Islet precursor cell (in vitro differentiated cells): ENCODE measurements around the gene PAFAH2.
"Not testable (repeated sequence)": the region's sequence is repeated elsewhere in the genome, so short reads cannot be mapped to it uniquely, and the experiment has no call there.

Source experiments
- DNase-seq: peaks from one replicate; pipeline ENCODE4 v3.0.0-alpha.2; 2018

Gene PAFAH2

GRCh38 chr1:26009796-26010447 lies 12.1 kb upstream of the PAFAH2 start:
- DNase-seq = peak; percentile 69

- DNase-seq = no peak
Observed at GRCh38 chr1:26006710-26007109, 8.8 kb upstream of the PAFAH2 start.

DNA sequence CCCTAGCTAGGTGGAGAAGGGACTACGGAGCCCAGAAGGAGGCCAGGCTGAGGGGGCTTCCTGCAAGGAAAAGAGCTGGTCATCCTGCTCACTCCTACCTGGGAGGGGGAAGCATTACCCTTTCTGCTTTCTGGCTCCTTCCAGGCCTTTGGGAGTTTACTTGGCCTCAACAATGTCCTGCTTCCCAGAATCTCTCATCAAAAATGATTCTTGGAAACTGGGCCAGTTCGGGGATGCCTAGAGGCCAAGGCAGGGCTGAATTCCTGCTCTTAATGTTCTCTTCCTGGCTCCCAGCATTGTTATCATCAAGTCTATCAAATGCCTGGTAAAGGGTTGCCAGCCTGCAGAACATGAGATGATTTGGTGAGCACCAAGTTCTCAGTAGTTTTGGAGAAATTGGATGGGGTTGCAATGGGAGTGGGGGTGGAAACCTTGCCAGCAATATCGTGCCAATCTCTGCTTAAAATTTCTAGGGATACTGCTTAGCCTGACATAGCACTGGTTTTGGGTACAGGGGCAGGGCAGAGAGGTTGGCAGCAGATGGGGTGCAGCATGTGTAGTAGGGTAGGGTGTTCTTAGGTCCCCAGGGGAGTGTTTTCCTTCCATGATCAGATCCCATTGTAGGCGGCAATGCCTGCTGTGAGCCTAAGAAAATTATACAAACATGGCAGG lies 7.7 kb upstream of the PAFAH2 start:
- DNase-seq = no peak

- DNase-seq = no peak
Observed at GRCh38 chr1:26003756-26004155, 5.9 kb upstream of the PAFAH2 start.

- DNase-seq = no peak
Observed at GRCh38 chr1:26003262-26003661, 5.4 kb upstream of the PAFAH2 start.

DNA sequence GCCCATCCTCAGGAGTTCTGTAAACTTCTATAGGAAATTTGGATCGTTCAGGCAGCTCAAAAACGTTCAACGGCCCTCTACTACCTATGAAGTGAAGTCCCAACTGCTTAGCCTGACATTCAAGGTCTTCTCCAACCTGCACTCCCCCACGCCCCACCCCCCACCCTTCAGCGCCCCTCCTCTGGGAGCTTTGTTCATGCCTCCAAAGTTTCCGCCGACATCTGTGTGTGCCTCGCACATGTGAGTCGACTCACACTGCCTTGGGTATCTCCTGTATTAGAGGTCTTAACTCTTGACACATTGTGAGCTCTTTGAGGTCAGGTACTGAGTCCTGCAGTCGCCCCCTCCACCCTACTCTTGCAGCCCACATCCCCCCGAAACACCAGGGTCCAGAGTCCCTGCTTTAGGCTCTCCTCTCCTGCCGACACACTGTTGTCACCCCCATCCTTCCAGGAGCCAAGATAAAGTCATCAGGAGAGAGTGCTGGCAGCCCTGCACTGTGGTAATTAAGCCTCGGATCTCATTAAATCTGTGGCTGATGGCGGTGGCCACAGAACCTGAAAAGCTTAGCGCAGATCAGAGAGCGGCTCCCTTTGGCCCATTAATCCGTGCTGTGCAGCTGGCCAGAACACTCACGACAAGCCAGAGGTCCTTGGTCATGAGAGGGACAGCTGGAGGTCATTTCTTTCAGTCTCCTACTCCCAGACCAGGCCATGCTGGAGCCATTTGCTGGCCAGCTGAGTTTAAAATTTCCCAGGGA lies 1.4 kb upstream of the PAFAH2 start:
- DNase-seq = no peak

- no peak for DNase-seq
Observed at GRCh38 chr1:25996966-25997827, 666 bp downstream of the PAFAH2 start.

DNA sequence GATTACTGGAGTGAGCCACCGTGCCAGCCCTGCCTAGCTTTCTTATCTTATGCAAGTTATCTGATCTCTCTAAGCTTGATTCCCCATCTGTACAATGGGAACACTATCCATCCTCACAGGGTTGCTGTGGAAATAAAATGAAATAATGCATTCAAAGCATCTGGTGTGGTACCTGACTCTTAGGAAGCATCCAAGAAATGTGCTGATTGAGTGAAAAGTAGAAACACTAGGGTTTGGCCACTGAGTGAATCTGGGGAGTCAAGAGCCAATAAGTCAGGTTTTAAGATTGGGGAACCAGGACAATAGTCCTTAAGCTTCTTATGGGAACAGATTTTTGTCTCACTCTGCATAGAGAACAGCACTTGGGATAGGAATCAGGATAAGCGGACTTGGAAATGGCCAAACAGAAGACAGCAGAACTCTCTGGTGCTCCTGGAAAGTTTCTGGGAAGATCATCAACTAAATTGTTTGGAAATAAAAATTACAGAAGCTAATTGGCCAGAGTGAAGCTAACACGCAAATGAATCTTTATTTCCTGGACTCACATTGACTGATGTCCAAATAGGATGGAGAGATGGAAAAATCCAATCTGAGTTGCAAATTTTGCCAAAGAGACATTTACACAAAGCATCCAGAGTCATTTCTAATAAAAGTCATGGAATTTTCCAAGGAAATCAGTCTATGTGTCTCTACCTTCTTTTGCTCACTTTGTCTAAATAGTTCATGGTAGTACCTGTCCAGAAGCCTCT lies 3.3 kb downstream of the PAFAH2 start:
- DNase-seq = no peak

- no peak for DNase-seq
Observed at GRCh38 chr1:25993197-25993951, 4.5 kb downstream of the PAFAH2 start.

DNA sequence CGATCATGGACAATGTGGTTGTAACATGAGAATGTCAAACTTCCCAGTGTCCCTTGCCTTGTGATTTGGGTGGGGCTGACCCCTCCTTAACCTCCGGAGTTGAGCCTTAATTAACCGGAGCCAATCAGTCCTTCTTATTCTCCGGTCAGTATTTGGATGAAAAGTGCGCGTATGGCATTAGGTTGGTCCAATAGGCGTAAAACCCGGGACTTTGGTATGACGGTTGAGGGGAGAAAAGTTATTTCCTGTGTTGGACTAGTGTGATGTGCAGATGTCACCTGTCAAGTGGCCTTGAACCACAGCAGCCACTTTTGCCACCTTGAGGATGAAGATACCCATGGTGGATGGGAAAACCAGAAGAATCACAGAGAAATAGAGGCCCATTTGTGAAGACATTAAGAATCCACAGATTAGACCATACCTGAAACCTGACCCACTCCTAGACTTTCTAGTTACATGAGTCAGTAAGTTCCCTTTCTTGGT lies 5.1 kb downstream of the PAFAH2 start:
- no peak for DNase-seq

DNA sequence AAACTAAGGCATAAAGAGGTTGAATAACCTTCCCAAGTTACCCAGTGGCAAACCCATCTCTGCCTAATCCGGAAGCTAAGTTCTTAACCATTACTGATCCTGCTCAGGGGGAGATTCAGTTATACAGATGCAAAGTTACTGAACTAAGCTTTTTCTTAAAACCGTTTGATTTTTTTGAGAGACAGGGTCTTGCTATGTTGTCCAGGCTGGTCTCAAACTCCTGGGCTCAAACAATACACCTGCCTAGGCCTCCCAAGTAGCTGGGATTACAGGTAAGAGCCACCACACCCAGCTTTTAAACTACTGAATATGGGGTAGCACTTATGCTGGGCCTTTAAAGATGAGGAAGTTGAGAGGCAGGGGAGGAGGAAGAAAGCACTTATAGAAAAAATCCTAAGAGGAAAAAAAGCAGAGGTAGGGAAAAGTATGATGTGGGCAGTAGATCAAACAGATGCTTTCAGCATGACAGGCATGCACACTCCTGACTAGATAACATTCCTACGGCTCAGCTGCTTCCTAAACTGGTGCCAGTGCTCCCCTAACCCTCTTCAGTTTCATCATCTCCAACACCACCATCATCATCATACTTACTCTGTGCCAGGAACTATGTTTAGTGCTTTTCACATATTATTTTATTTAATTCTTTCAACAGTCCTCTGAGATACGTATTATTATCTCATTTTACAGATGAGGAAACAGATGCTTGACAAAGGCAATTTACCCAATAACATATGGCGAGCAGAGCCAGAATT lies 5.8 kb downstream of the PAFAH2 start:
- DNase-seq = no peak

- DNase-seq = no peak
Observed at GRCh38 chr1:25990702-25991395, 7.0 kb downstream of the PAFAH2 start.

GRCh38 chr1:25990251-25990650 lies 7.6 kb downstream of the PAFAH2 start:
- no peak for DNase-seq

DNA sequence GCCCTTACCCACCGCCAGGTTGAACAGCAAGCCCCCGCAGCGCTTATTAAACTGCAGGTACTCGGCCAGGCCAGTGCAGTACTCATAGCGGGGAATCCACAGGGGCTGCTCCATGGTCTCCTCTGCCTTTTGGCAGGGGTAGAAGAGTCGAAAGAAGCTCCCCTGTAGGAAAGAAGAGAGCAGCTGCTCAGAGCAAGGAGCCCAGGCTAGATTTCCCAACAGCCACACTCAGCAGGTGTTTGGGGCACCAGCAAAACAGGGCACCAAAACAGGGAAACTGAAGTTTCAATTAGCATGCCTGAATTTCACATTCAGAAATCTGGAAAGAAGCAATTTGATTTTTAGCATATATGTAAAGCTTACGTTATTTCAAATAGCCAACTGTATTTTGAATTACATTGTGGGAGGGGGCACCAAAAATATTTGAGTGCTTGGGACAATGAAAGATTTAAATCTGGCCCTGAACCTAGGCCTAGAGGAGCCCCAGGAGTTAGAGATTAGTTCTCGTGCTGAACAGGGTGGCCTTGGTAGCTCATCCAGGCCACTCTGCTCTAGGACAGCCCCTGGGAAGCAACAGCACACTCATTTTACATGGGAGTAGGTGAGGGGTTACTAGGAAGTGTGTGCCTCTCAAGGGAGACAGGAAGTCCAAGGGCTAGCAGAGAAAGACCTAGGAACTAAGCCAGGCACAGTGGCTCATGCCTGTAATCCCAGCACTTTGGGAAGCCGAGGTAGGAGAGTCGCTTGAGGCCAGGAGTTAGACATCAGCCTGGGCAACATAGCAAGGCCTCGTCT lies 8.2 kb downstream of the PAFAH2 start:
- DNase-seq = no peak

DNA sequence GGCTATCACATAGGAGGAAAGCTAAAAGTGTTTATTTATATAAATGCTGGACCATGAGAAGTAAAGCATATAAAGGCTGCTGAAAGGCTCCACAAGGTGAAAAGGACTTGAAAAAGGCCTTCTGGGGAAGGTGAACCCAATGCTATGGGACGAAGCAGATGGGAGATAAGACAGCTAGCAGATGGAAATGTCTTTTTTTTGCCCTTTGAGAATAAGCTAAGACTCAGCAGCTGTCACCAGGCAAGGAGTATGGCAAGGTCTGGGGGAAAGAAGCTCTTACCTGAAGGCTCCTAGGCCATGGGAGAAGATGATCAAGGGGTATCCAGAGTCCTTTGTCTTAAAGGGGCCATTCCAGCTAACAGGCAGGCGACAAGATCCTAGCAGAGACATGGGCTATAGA lies 9.9 kb downstream of the PAFAH2 start:
- DNase-seq = no peak

DNA sequence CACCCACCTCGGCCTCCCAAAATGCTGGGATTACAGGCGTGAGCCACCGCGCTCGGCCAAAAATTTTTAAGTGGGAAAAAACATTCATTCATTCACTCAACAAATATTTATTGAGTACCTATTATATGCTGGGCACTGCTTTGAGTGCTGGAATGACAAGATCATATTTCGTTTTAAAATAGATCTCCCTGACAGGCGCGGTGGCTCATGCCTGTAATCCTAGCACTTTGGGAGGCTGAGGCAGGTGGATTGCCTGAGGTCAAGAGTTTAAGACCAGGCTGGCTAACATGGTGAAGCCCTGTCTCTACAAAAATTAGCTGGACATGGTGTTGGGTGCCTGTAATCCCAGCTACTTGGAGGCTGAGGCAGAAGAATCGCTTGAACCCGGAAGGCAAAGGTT lies 11.1 kb downstream of the PAFAH2 start:
- DNase-seq = not testable (repeated sequence)

DNA sequence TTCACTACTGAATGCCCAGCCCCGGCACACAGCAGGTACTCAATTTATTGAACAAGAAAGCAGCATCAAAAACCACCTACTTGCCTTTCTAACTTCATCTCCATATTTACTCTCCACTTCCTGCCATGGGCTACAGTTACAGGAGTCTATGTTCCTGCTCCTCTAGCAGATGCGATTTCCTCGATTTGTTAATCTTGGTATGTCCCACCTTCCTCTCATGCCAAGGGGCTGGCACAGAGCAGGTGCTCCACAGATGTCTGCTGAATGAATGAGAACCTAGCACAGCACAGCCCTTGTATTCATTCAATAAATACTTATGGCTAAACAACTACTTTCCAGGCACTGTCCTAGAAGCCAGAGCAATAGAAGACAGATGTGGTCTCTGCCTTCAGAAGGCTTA lies 12.2 kb downstream of the PAFAH2 start:
- DNase-seq = no peak

GRCh38 chr1:25985171-25985570 lies 12.7 kb downstream of the PAFAH2 start:
- no peak for DNase-seq

- no peak for DNase-seq
Observed at GRCh38 chr1:25979210-25979609, 18.7 kb downstream of the PAFAH2 start.
